ENCODE data around the gene GABRA1. TPM values are rescaled to one million over a fixed set of nuclear protein-coding genes. Genes with fewer than 3 reads are reported as not detected.

GABRA1 gene
- total RNA-seq, 1 donor from 2014 or later, result 2.9 TPM

Other genes starting within 250 kb of the GABRA1 start
- gene GABRA6, start 162.4 kb upstream of the GABRA1 start, total RNA-seq (ENCODE audit: insufficient read depth, low replicate concordance), result 3.9 TPM
- 11.3 TPM for gene GABRG2, start 219.7 kb downstream of the GABRA1 start, total RNA-seq (ENCODE audit: insufficient read depth, low replicate concordance)